DMS114 treated with DMSO at 0.1 percent for 48 hours (cell line): Measurements from ENCODE around the gene RAB6B.
A peak's percentile ranks its signal among the peaks of the same experiment; 100 is the strongest.

Source experiments
- DNase-seq: peaks from one replicate; lab custom pipeline; 2025; ENCODE audit not compliant: unreplicated experiment; lab: John Stamatoyannopoulos, UW

Gene RAB6B

DNA sequence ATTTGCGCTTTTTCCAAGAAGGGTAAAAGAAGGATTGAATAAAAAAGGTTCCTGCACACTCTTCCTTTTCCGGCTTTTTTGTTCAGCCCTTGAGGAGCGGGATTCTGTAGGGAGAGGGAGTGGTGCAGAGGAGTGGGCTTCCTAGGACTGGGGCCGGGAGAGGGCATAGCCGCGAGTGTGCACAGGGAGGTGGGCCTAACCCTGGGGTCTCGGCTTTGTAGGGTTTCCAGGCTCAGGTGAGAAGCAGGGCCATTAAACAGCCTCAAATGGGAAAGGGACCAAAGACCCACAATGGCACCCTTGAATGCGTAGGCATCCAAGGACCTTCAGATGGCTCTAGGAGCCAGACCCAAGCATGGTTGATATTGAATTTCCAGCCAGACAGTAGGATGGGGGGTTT is 35.4 kb upstream of the RAB6B start:
- no peak for DNase-seq

DNA sequence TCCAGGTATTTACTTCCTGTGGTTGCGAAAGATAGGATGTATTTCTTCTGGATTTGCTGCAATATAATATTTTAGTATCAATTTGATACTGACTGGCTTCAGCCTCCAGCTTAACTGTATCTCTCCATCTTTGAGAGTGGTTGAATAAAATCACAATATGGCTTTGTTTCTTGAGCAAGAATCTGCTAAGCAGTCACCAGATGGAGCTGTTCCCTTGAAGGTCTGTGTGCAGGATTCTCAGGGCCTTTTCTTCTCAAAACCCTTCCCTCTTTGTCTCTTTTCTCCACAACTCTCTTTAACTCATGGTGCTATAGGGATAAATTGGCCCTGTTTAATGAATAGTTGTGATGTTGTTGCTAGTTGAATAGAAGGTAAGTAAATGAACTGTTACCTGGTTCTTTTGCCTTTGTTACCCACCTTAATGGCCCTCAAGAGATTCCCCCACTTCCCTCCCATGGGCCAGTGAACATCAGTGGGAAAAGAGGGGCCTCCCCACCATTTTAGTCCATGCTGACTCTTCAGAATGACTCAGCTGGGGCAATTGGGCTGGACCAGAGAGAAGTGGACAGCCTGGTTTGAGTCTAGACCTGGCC is 34.8 kb upstream of the RAB6B start:
- peak; percentile 24 for DNase-seq

DNA sequence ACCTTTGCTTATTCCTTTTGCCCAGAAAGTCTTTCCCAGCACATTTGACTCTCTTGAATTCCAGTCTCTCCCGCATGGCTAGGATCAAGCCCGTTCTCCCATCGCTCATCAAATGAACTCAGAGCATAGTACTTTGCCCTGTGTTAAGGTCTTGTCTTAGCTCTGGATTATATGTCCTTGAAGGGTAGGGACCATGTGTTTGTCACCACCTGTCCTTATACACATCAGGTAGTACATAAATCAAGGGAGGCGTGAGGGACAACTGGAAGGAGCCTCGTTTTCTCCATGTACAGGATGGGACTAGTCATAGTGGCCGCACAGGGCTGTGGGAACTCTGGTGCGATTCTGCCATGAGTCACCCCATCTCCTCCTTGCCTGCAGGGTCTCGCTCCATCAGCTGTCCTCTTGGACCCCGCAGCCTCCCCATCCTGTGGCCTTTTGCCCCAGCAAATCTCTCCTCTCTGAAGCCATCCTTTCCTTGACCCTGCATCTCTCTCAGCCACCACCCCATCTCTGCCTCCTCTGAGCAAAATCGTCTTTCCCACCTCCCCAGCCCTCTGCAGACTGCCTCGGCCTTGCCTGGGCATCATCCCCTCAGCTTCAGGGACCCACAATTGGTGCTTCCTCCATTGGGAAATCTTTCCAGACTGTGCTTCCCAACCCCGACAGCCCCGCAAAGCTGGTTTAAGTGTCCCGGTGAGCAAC is 33.4 kb upstream of the RAB6B start:
- no peak for DNase-seq

DNA sequence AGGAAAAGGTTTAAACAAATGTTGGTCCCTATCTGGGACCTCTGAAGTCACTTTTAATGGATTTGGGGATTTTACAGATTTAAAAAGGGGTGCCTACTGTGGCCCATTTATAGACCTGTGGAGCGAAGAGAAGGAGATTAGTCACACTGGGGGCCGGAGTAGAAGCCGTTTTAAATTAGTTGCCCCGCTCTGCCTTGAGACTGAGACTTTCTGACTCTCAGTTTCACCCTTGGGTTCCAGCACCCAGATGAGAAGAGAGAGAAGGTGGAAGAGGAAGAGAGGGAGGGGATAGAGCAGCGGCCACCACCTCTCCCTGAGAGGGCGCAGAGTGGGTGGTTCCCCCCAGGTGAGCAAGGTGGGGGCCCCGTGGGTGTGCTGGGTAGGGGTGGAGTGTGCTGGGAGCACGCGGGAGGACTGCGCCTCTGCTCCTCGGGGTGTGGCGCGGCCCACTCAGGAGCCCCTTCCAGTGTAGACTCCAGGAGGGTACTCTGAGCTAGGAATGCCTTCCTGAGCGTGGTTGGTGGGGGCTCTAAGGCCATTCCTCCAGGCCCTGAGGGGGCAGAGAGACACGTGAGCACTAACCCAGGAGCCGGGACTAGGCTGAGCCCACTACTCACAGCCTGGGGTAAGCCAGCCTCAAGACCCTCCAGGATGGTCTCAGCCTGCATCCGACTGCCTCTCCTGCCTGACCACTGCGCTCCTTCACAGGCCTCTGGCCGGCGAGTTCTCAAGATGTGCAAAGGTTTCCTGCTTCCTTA is 32.6 kb upstream of the RAB6B start:
- no peak for DNase-seq

DNA sequence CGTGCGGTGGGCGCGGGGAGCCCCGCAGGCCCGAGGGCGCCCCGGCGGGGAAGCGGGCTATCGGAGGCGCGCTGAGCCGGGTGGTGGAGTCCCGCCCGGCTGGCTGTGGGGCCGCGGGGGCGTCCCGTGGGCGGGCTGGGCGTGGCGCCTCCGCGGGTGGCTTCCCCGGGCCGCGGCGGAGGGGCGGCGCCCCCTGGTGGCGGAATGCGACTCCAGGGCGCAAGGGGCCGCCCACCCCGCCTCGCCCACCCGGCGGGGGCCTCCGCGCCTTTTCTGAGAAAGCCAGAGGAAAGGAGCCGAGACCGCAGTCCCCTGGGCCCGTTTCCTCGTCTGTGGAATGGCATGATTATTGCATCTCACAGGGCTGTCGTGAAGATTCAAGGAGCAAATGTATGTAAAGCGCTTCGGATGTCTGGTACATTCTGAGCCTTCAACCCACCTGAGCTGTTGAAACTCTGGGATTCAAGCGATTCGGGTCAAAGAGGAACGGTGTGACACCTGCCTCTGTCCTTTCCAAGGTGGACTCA is 31.9 kb upstream of the RAB6B start:
- DNase-seq, result no peak

DNA sequence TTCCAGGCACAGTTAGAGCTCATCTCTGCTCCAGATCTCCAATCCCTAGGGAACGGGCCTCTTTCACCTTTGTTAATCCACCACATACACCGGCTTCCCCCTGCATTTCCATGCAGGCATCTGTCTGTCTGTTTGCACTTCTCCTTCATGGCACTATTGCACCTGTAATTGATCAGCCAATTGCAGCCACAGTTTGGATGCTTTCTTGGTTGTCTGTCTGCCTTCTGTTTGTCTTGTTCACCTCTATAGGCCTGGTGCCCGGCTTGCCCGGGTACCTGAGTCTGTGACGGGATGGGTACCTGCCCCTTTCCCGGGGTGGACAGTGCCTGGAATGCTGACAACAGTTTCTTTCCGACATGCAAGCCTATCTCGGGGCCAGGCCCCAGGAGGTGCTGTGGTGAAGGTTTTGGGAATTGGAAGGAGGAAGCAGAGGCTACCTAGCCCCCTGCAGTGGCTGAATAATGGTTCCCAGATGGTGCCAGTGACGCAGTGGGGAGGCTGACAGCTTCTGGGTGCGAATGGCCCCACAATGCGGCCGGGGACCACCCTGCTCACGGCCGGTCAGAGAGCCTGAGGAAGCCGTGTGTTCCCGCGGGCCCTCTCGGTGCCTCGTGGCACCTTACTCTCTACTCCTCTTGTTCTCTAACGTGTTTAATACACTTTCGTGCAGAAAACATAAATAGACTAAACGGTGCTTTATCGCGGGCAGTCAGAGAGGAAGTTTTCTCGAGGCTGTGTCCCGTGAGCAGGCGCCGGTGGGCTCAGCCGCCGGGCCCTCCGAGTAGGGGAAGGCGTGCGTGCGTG is 31.3 kb upstream of the RAB6B start:
- DNase-seq, result no peak

DNA sequence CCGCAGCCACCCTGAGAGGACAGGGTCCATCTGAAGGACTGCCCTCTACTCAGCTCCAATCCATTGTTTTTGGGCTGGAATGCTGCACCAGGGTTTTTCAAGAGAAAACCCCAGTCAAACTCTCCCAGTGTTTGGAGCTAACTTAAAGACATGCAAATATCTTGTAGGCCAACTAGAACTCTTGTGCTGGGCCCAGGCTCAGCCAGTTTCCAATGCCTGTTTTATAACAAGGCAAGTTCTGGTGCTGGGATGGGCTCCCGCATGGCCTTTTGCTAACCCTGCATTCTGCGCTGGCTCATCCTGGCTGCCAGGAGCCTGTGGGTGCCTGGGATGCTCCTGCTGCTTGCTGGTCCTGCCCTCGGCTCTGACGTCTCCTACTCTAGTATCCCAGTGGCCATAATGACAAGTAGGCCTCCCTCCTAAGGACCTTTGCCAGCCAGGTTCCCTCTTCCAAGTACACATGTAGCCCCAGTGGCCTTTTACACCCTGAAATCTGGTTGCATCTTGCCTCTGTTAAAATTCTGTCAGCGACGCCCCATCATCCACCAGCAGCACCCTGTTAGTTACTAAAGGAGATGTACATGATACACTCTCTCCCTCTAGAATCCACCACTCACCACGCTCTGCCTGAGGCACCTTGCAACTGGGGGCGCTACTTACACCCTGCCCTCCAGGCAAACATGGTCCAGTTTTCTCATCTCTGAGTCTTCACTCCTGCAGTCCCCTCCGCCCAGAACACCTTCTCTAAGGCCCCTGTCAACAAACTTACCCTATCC is 30.5 kb upstream of the RAB6B start:
- DNase-seq, result no peak

DNA sequence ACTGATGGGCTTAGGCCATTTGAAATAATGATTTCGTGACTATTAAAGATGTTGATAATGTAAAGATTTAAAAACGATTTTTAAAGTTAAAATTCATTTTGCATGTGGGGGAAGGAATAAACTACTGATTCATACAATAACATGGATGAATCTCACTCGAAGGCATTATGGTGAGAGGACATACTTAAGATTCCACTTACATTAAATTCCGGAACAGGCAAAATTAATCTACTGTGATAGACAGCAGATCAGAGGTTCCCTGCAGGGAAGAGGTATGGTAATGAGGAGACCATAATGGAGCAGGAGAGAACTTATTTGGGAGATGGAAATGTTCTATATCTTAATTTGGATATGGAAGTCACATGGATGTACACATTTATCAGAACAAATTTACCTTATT is 28.4 kb upstream of the RAB6B start:
- DNase-seq, result no peak

DNA sequence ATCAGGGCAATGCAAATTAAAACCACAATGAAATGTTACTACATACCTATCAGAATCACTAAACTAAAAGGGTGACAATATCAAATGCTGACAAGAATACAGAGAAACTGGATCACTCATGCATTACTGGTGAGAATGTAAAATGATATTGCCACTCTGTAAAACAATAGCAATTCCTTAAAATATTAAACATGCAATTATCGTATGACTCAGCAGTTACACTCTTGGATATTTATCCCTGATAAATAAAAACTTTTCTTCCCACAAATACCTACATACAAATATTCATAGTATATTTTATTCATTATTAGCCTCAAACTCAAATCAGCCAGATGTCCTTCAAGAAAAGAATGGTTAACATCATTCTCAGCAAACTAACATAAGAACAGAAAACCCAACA is 25.9 kb upstream of the RAB6B start:
- DNase-seq, result no peak

DNA sequence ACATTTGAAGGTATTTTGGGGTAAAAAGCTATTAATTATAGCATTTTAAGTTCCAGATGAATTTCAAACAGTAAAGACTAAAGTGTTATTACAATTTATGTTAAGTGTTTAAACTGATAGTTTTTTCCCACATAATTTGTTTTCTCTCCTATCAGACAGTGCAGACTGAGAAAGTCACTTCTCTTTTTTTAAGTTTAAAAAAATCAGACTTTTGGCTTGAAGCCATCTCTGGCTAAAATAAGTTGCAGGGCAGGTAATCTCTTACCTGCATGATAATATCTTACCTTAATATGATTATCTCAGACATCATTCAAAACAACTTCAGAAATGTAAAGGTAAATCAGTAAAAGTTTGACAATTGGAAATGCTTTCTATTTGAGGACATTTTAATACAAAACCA is 21.5 kb upstream of the RAB6B start:
- DNase-seq, result no peak

DNA sequence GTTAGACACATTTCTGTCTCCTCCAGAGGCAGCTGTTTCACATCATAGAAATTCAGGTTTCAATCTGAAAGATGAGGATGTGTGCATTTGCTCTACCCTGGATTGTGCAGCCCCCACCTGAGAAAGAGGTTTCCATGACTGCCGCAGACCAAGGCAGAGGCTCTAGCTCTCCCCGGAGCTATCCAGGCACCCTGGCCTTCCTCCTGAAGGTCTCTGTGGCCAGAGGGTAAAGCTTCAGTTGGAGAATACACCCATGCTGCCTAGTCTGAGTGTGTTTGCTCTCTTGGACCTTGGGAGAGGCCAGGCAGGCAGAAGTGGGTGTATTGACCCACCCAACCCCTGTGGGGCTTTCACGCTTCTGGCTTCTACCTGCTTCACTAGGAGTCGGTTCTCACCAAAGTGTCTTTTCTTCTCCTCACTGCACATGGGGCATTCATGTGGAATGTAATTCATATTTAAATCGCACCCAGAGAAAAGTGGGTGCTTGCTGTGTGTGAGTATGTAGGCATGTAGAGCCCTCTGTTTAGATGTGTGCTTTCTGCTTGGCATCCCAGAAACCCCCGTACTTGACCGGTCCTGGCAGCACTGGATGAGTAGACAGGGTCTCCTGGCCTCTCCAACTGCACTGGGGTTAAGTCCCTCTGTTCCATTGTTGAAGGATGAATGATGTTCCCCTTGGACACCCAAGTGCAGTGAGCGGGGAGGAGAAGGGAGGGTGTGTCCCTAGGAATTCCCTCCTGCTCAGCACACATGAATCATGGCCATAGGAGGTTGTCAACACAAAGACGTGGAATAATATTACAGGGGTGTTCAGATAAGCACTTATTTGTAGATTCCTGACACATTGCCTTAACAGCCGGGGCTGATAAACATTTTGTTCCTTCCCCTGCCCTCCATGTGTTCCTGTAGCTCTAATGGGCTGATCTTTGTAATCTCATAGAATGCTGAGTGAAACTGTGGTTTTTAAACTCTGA is 20.3 kb upstream of the RAB6B start:
- no peak for DNase-seq

DNA sequence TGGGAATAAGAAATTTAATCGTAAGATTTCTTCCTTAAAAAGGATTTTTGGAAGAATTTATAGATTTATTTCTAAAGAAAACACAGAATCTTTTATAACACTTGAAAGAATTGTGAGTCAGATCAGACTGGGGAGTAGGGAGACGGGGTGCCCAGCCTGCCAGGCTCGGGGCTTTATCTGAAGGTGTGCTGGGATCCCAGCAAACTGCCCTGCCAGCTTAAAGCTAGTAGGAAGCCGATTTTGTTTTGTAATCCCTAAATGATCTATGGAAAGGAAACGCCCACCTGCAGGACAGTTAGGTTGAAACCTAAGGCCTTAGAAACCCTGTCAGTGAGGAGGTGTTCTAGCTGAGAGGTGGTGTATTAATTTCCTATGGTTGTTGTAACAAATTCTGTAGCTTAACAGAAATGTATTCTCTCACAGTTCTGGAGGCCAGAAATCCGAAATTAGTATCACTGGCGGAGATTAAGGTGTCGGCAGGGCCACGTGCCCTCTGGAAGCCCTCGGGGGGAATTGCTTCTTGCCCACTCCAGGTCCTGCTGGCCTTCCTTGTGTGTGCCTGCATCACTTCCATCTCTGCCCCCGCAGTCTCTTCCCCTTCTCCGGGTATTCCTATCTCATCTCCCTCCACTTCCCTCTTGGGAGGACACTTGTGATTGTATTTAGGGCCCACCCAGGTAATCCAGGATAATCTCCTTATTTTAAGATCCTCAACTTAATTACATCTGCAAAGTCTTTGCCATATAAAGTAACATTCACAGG is 19.3 kb upstream of the RAB6B start:
- DNase-seq, result no peak

DNA sequence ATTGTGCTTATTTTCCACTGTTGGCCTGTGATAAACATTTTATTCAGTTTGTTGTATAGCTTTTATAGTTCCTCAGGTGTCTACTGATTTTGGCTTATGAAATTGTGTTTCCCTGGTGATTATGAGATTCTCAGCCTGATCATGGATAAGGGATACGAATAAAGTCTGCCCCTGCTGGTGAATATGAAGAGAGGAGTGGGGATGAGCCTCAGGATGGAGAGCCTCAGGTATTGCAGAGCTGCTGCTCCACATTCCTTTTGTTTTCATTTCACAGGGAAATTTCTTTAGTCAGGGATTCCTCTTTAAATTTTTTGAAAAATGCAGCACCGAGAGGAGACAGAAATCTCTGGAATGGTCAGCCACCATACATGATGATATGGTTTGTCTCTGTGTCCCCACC is 14.7 kb upstream of the RAB6B start:
- DNase-seq, result no peak

DNA sequence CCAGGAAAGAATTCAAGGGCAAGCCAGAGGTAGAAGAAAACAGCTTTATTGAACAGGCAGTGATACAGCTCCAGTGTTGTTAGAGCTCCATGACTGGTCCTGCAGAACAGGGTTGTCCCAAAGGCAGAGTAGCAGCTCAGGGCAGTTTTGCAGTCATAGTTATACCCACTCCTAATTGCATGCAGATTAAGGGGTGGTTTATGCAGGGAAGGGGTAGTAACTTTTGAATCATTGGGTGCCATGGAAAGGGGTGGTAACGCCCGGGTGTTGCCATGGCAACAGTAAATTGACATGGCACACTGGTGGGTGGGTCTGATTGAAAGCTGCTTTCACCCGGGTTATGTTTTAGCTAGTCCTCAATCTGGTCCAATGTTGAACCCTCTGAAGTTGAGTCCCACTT is 9.7 kb upstream of the RAB6B start:
- DNase-seq, result no peak

DNA sequence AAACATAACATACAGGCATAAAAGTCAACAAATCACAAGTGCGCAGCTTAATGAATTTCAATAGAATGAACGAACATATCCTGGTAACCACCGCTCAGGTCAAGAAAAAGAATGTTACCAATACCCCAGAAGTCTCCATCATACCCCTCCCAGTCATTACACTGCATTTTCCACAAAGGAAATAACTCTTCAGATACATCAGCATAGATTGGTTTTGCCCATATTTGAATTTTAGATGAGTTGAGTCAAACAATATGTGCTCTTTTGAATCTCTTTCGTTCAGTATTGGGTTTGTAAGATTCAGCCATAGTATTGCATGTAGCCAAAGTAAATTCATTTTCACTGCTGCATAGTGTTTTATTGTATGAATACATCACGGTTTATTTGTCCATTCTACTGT is 6.2 kb upstream of the RAB6B start:
- no peak for DNase-seq

DNA sequence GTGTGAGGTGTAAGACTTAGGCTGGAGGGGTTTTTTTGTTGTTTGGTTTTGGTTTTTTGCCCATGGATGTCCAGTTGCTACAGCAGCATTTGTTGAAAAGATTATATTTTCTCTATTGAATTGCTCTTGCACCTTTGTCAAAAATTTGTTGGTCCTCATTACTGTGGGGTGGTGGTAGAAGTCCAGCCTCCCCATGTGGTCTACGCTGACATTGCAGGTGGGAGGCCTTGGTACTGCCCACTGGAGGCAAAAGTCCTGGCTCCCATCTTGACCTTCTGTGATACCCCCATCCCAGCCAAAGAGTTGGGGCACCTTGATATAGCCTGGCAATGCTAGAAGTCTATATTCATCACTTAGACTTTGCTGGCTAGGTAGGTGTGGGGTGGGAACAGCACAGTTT is 5.4 kb upstream of the RAB6B start:
- no peak for DNase-seq

DNA sequence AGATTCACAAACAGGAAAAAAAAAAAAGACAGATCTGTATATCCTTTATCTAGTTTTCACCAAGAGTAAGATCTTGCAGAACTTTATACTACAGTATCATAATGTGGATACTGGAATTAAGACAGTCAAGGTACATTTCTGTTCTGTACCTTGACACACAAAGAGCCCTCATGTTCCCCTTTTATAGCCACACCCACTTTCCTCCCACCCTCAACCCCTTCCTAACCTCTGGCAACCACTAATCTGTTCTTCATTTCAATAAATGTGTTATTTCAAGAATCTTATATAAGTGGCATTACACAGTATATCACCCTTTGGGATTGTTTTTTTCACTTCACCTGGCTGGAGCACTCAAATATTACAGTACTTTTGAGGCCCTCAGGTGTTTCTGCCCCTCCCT is 3.6 kb upstream of the RAB6B start:
- DNase-seq, result no peak

DNA sequence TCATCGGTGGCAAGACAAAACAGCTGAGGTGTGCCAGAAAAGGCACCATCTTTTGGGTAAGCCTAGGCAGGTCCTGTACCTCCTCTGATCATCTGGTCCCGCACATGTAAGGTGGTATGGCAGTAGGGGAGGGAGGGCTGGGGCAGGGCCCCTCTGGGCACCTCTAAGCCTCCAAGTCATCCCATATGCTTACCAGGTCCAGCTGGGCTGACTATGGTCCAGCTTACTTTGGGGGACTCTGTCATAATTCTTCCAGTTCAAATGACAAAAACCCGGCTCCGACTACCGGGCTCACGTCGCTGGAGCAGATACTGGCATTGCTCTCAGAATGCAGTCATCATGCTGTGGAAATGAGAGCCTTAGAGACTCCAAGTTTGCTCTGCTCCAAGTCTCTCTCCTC is 1.9 kb upstream of the RAB6B start:
- no peak for DNase-seq
